Esophagus squamous epithelium (tissue), 5 donors: ENCODE measurements around the gene ATAT1. TPM values are rescaled to one million over a fixed set of nuclear protein-coding genes. Genes with fewer than 3 reads are reported as not detected.
"Not testable (repeated sequence)": the region's sequence is repeated elsewhere in the genome, so short reads cannot be mapped to it uniquely, and the experiment has no call there.

Source experiments
- DNase-seq: peaks from one replicate; lab custom pipeline; 2025; lab: John Stamatoyannopoulos, UW
- H3K27ac ChIP-seq, 4 donors: fragments of 200-600 bp; sonication (generic); one replicate each; pipeline ENCODE4 v1.5.1; 2016 to 2019; ENCODE audit warnings: mild to moderate bottlenecking in 1 of 4
- H3K27me3 ChIP-seq, 4 donors: fragments of 200-600 bp; sonication (generic); 1 replicate in 3 of 4; 2 replicates in 1 of 4; pipeline versions ENCODE4 v1.5.1 to v1.6.0; 2017 to 2021; ENCODE audit warnings: antibody characterized with exemption in 1 of 4
- H3K36me3 ChIP-seq, 3 donors: fragments of 200-600 bp; sonication (generic); one replicate each; pipeline ENCODE4 v1.5.1; 2016 to 2019
- H3K4me1 ChIP-seq, 3 donors: fragments of 200-600 bp; sonication (generic); one replicate each; pipeline ENCODE4 v1.5.1; 2017 to 2019
- H3K4me3 ChIP-seq, 4 donors: fragments of 200-600 bp; sonication (generic); 1 replicate in 3 of 4; 2 replicates in 1 of 4; pipeline ENCODE4 v1.5.1; 2016 to 2019; ENCODE audit warnings: mild to moderate bottlenecking in 2 of 4, moderate library complexity in 1 of 4
- H3K9me3 ChIP-seq, 3 donors: fragments of 200-600 bp; sonication (generic); one replicate each; pipeline ENCODE4 v1.5.1; 2016 to 2019
- POLR2A ChIP-seq, 4 donors: fragments of 450-650 bp; IDR thresholded peaks; one replicate each; pipeline ENCODE4 v1.6.1; 2017; ENCODE audit warnings: antibody characterized with exemption in 4 of 4, mild to moderate bottlenecking in 4 of 4, moderate library complexity in 3 of 4
- WGBS, 2 donors: methylation state at CpG; one replicate each; pipeline ENCODE4 v1.1.5; 2018; 5-methylcytosine and 5-hydroxymethylcytosine counted together
- intact Hi-C: fragments of 100-400 bp; cut with DNase I; formaldehyde crosslinking; loops from one replicate; pipeline ENCODE4 v1.15.0; 2022
- total RNA-seq, 4 donors: library from RNA; depleted of rRNA; stranded (reverse); fragments of >200 nt; gene quantifications; one replicate each; pipeline ENCODE4 v1.1.0, GENCODE V29; 2016
- TF ChIP-seq, protein P1 (sequence below), 6 experiments: fragments of 450-650 bp in 4 of 6; fragments of 200-600 bp in 2 of 6; sonication (generic) in 2 of 6; IDR thresholded peaks; one replicate each; pipeline ENCODE4 v1.5.1; 2016 to 2019; ENCODE audit warnings: antibody characterized with exemption in 6 of 6, mild to moderate bottlenecking in 4 of 6, moderate library complexity in 4 of 6
- donor health status: DM: yes; HTN: yes; CAD: no.

The ATAT1 gene
- total RNA-seq, 4 donors from 2014 or later, result 5.0 to 6.7 (median 6.3) TPM

DNA sequence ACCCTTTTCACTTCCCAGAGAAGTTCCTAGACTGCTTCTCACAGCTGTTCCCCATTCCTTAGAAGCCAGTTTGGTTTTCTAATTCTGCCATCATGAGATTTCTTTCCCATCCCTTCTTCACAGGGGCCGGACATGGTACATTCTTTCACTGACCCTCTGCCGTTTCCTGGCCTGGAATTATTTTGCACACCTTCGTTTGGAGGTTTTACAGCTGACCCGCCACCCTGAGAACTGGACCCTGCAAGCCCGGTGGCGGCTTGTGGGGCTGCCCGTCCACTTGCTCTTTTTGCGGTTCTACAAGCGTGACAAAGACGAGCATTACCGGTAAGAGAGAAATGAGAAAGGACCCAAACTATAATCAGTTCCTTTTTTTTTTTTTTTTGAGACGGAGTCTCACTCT, 24.5 kb downstream of the ATAT1 start:
- no peaks in the 10 kb centered on the region for H3K27me3 ChIP-seq
- H3K36me3 ChIP-seq, result peaks cover 23 to 67% (median 50%) of the 10 kb centered on the region in 3 donors
- no peak overlapping the region for H3K27ac ChIP-seq
- TF ChIP-seq, protein P1, sequence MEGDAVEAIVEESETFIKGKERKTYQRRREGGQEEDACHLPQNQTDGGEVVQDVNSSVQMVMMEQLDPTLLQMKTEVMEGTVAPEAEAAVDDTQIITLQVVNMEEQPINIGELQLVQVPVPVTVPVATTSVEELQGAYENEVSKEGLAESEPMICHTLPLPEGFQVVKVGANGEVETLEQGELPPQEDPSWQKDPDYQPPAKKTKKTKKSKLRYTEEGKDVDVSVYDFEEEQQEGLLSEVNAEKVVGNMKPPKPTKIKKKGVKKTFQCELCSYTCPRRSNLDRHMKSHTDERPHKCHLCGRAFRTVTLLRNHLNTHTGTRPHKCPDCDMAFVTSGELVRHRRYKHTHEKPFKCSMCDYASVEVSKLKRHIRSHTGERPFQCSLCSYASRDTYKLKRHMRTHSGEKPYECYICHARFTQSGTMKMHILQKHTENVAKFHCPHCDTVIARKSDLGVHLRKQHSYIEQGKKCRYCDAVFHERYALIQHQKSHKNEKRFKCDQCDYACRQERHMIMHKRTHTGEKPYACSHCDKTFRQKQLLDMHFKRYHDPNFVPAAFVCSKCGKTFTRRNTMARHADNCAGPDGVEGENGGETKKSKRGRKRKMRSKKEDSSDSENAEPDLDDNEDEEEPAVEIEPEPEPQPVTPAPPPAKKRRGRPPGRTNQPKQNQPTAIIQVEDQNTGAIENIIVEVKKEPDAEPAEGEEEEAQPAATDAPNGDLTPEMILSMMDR (IDR thresholded peaks at IDR 0.05), result no peak
- TF ChIP-seq POLR2A (IDR thresholded peaks at IDR 0.05), result no peak
- H3K4me3 ChIP-seq, result no peak overlapping the region
- no peaks in the 10 kb centered on the region for H3K9me3 ChIP-seq
- WGBS, 2 donors, result 88 to 91% methylated on average over 12 of the region's 12 CpGs
- H3K4me1 ChIP-seq, result peaks cover 10 to 22% (median 13%) of the 10 kb centered on the region in 3 donors
- no peak for DNase-seq
- intact Hi-C loops, result no loop called here

DNA sequence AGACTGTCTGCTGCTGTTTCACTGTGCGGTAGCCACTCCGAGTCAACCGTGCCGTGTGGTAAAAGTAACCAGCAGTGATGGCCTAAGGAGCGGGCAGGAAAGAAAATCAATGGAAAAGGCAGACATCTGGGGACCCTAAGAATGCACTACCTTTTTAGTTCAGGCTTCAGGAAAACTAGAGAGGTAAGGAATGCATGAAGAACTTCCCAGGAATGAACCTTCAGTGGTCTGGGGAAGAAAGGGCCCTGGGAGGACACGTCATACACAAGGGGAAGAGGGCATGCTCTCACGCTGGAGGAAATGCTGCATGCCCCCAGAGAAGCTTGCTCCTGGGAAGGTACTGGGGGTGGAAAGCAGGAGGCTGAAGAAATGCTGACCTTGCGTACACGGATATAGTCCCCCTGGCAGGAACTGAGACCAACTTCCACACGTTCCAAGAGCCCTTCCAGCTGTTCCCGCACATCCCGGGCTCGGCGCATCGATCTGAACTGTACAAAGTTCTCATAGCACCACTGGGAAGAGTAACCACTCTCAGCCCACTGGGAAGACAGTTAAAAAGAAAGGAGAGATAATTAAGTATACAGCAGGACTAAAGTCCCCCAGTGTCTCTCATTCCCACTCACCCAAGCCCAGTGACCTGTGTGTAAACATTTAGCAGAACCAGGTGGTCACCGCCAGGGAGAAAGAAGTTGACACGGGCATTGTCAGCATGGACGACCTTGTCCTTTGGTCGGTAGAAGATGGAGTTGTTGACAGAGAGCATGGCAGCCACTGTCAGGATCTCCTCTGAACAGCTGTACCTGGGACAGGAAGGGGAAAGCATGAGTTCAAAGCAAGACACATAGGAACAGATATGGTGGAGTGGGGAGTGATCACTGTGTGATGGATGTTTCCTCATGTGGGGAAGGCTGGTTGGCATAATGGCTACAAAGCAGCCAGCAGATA, 28.4 kb downstream of the ATAT1 start:
- TF ChIP-seq, protein P1 (IDR thresholded peaks at IDR 0.05), result no peak
- no peak for TF ChIP-seq POLR2A (IDR thresholded peaks at IDR 0.05)
- no peaks in the 10 kb centered on the region for H3K27me3 ChIP-seq
- no peak for DNase-seq
- H3K4me3 ChIP-seq, result no peak overlapping the region
- WGBS, 2 donors, result 88 to 90% methylated on average over 17 of the region's 19 CpGs
- intact Hi-C loops, result no loop called here
- no peaks in the 10 kb centered on the region for H3K9me3 ChIP-seq
- no peak overlapping the region for H3K27ac ChIP-seq
- peaks cover 36 to 100% (median 69%) of the 10 kb centered on the region in 3 donors for H3K36me3 ChIP-seq
- no peaks in the 10 kb centered on the region for H3K4me1 ChIP-seq

DNA sequence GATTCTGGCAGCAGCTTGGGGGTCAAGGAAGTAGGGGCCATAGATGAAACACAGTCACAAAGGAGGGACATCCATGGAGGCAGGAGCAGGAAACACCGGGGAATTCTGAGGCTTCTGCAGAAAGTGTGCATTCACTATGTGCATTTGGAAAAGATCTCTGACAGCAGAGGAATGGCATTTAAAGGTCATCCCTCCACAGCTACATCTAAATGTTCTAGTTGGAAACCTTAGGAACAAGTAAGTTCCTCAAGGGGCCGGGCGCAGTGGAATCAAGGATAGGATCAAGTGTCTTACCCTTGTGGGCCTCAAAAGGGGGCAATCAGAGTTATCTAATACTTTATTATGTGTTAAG, 29.0 kb downstream of the ATAT1 start:
- Histone ChIP-seq H3K27ac (no peak overlapping the region), H3K36me3 (peaks cover 42 to 100% (median 67%) of the 10 kb centered on the region in 3 donors), H3K4me1 (no peaks in the 10 kb centered on the region), H3K4me3 (no peak overlapping the region), H3K9me3 (no peaks in the 10 kb centered on the region), H3K27me3 (no peaks in the 10 kb centered on the region)
- TF ChIP-seq POLR2A (IDR thresholded peaks at IDR 0.05), result no peak
- TF ChIP-seq, protein P1 (IDR thresholded peaks at IDR 0.05), result no peak
- no peak for DNase-seq
- 96% methylated on average over 3 of the region's 3 CpGs for WGBS, 2 donors
- intact Hi-C loops, result no loop called here

DNA sequence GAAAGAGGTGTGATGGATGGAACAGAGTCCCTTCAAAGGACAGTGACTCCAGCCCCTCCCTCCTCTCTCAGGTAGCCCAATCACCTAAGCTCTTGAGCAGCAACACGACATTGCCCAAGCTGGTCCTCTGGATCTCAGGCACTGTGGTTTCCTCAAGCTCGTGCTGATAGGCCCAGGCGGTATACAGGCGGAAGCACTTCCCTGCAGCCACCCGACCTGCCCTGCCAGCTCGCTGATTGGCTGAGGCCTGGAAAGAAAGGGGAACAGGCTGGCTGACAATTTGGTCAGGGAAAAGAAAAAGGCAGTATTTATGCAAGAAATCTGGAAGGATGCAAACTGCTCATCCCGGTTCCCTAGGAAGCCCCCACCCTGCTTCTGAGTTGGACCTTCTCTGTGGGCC, 29.8 kb downstream of the ATAT1 start:
- Histone ChIP-seq H3K4me1 (no peaks in the 10 kb centered on the region), H3K36me3 (peaks cover 42 to 100% (median 62%) of the 10 kb centered on the region in 3 donors), H3K27me3 (no peaks in the 10 kb centered on the region), H3K4me3 (no peak overlapping the region), H3K27ac (no peak overlapping the region), H3K9me3 (no peaks in the 10 kb centered on the region)
- 72 to 77% methylated on average over 7 of the region's 7 CpGs for WGBS, 2 donors
- no peak for DNase-seq
- intact Hi-C loops, result no loop called here
- no peak for TF ChIP-seq POLR2A (IDR thresholded peaks at IDR 0.05)
- TF ChIP-seq, protein P1 (IDR thresholded peaks at IDR 0.05), result no peak

DNA sequence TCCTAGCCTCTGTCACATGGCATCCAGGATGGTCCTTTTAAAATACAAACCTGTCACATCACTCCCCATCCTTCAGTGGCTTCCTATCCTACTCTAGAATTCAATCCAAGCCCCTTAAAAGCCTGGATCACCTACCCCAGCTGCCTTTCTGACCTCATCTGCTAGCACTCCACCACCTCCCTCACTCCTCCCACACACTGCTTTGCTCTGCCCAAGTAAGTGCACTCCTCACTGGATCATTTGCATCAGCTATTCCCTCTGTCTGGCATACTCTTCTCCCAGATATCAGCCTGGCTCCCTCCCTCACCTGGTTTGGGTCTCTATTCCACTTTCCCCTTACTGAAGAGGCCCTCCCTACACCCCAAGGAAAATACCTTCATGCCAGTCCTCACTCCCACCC, 30.8 kb downstream of the ATAT1 start:
- TF ChIP-seq POLR2A (IDR thresholded peaks at IDR 0.05), result no peak
- TF ChIP-seq, protein P1 (IDR thresholded peaks at IDR 0.05), result no peak
- no peaks in the 10 kb centered on the region for H3K9me3 ChIP-seq
- H3K27ac ChIP-seq, result no peak overlapping the region
- intact Hi-C loops, result no loop called here
- no peak overlapping the region for H3K4me3 ChIP-seq
- H3K36me3 ChIP-seq, result peaks cover 45 to 100% (median 63%) of the 10 kb centered on the region in 3 donors
- no peaks in the 10 kb centered on the region for H3K4me1 ChIP-seq
- H3K27me3 ChIP-seq, result no peaks in the 10 kb centered on the region
- DNase-seq, result no peak

DNA sequence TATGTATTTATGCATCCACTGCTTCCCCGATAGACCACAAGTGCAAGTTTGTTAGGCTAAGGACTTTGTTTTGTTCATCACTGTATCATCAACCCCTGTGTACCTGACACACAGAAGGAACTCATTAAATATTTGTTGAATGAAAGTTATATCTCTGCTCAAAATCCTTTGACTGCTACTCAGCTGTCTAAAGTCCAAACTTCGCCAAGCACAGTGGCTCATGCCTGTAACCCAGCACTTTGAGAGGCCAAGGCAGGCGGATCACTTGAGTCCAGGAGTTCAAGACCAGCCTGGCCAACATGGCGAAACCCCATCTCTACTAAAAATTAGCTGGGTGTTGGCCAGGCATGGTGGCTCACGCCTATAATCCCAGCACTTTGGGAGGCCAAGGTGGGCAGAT, 31.2 kb downstream of the ATAT1 start:
- peaks cover 50 to 100% (median 63%) of the 10 kb centered on the region in 3 donors for H3K36me3 ChIP-seq
- H3K27ac ChIP-seq, H3K4me1 ChIP-seq, intact Hi-C loops, H3K27me3 ChIP-seq, H3K4me3 ChIP-seq, H3K9me3 ChIP-seq, DNase-seq: not testable (repeated sequence)
- 84 to 89% methylated on average over 5 of the region's 5 CpGs for WGBS, 2 donors
